Motor neuron (in vitro differentiated cells): Measurements from ENCODE around the gene ETV3. TPM values are rescaled to one million over a fixed set of nuclear protein-coding genes. Genes with fewer than 3 reads are reported as not detected.
A peak's percentile ranks its signal among the peaks of the same experiment; 100 is the strongest.

ENCODE experiments used
- ATAC-seq, 8 experiments: fragments of 200-7000 bp; cut with Tn5 transposase; replicated peaks in 6 of 8; 2 replicates each; pipeline ENCODE4 v1.8.0; 2021; ENCODE audit warnings: mild to moderate bottlenecking in 8 of 8, moderate library complexity in 8 of 8
- H3K27ac ChIP-seq, 2 donors: fragments of 250-450 bp; sonication (Bioruptor Pico); 2 replicates each; pipeline ENCODE4 v1.9.0; 2021; ENCODE audit warnings: antibody characterized with exemption in 2 of 2, mild to moderate bottlenecking in 2 of 2, moderate library complexity in 1 of 2
- H3K4me1 ChIP-seq, 2 donors: fragments of 250-450 bp; sonication (Bioruptor Pico); replicated peaks in 1 of 2; 2 replicates each; pipeline ENCODE4 v1.6.1; 2021; ENCODE audit warnings: antibody characterized with exemption in 2 of 2, mild to moderate bottlenecking in 2 of 2, moderate library complexity in 1 of 2
- H3K4me3 ChIP-seq, 5 donors: fragments of 250-450 bp; sonication (Bioruptor Pico); 2 replicates each; pipeline ENCODE4 v1.9.0; 2021; ENCODE audit warnings: antibody characterized with exemption in 5 of 5, mild to moderate bottlenecking in 5 of 5, moderate library complexity in 4 of 5
- WGBS, 10 experiments: fragments of 450-650 bp; shearing (Covaris generic); methylation state at CpG; one replicate each; pipeline ENCODE4 v1.0.0; 2022; 5-methylcytosine and 5-hydroxymethylcytosine counted together
- in situ Hi-C, 9 experiments: fragments of 400-800 bp; cut with MboI; loops; one replicate each; pipeline ENCODE4 v1.15.0; 2021; ENCODE audit warnings: low sequenced_read_pairs in 9 of 9, low pct_unique_long_range_greater_than_20kb in 2 of 9; ENCODE audit not compliant: unreplicated experiment in 9 of 9
- total RNA-seq, 8 experiments: library from RNA; unstranded; fragments of 300-600 nt; gene quantifications; 2 replicates each; pipeline versions ENCODE4 v1.2.3 to v1.2.4, GENCODE V29; 2022

The ETV3 gene
- total RNA-seq, 8 experiments from 2014 or later: 14.3 to 25.4 (median 20.1) TPM

GRCh38 chr1:157077394-157077793 lies 60.8 kb downstream of the ETV3 start:
- in situ Hi-C loops: loop anchor here in 1 of 9 experiments (25.0 kb wide), 1 partner anchor 410 kb away; no protein-coding TSS in a partner anchor
- H3K27ac ChIP-seq: no peak overlapping the region
- no peaks in the 10 kb centered on the region for H3K4me1 ChIP-seq
- no peak for ATAC-seq
- WGBS, 10 experiments: 57 to 100% (median 88%) methylated on average over 1 of the region's 1 CpG; no CpG with 5 or more reads in 3 of the 10 experiments
- H3K4me3 ChIP-seq: no peak overlapping the region

- no peak overlapping the region for H3K4me3 ChIP-seq
- peak in 3 of 8 experiments; percentile 66 to 81 (median 68) for ATAC-seq
- H3K27ac ChIP-seq: no peak overlapping the region
- in situ Hi-C loops: loop anchor here in 1 of 9 experiments (25.0 kb wide), 1 partner anchor 112 kb away; no protein-coding TSS in a partner anchor
- 10 to 87% (median 46%) methylated on average over 1 to 31 of the region's 35 CpGs for WGBS, 10 experiments
- H3K4me1 ChIP-seq: no peaks in the 10 kb centered on the region
Observed at GRCh38 chr1:157073944-157074685, 64.1 kb downstream of the ETV3 start.

Other genes starting within 250 kb of the ETV3 start
- gene PEAR1, start 244.7 kb downstream of the ETV3 start, total RNA-seq: 1 to 10 TPM in 2 of 8 experiments, under 1 TPM in 5, not detected in 1; 0.14 to 2.8 (median 0.41) TPM
- 1 to 10 TPM in 6 of 8 experiments, under 1 TPM in 1, not detected in 1; 0.83 to 2.3 (median 1.3) TPM for gene LRRC71, start 217.8 kb downstream of the ETV3 start, total RNA-seq
- gene ARHGEF11, start 92.7 kb downstream of the ETV3 start, total RNA-seq: 10 to 100 TPM; 19.5 to 41.2 (median 29.8) TPM
- gene ETV3L, start 38.6 kb downstream of the ETV3 start, total RNA-seq: under 1 TPM in 5 of 8 experiments, not detected in 3; 0.05 to 0.47 (median 0.36) TPM